ENCODE results near the gene LSAMP. TPM values are rescaled to one million over a fixed set of nuclear protein-coding genes. Genes with fewer than 3 reads are reported as not detected.
A peak's percentile ranks its signal among the peaks of the same experiment; 100 is the strongest.

LSAMP gene
- total and polyA plus RNA-seq, 9 of the 15 experiments (the other 6 are each of a cell fraction or from before 2014, with no cell fraction given), result 0.09 to 0.11 TPM; not detected in 7

GRCh38 chr3:116356056-116356455, 89.2 kb downstream of the LSAMP start:
- DNase-seq (ENCODE audit: extremely low read depth in 1 of 4, low spot score in 3 of 4), result no peak
- 0% methylated on average over 2 of the region's 2 CpGs for WGBS (ENCODE audit: insufficient coverage, low coverage, missing lambda C conversion rate)
- CTCF ChIA-PET (ENCODE audit: low intra/inter-chr PET ratio), result no interaction called here
- Histone ChIP-seq H3K9me3 (replicated peaks; ENCODE audit: control insufficient read depth, insufficient read depth, low read depth, low read length) (no peaks in the 10 kb centered on the region), H3K36me3 (ENCODE audit: control insufficient read depth, insufficient read depth, low read length) (no peaks in the 10 kb centered on the region), H3K4me2 (ENCODE audit: insufficient read depth, low read length) (no peak overlapping the region), H3K9ac (ENCODE audit: insufficient read depth in 1 of 2, low read depth in 2 of 2, low read length in 2 of 2) (no peak overlapping the region), H3K9me1 (ENCODE audit: control insufficient read depth, insufficient read depth, low read length) (no peaks in the 10 kb centered on the region), H3K27ac (ENCODE audit: extremely low read depth, low read depth, low read length) (no peak overlapping the region), H4K20me1 (replicated peaks; ENCODE audit: control insufficient read depth, insufficient read depth, low read length) (no peaks in the 10 kb centered on the region), H3K4me1 (replicated peaks in 1 of 2; ENCODE audit: control insufficient read depth in 2 of 2, insufficient read depth in 2 of 2, low read length in 2 of 2) (no peaks in the 10 kb centered on the region), H3K27me3 (ENCODE audit: control insufficient read depth in 2 of 2, insufficient read depth in 2 of 2, low read length in 2 of 2) (no peaks in the 10 kb centered on the region), H3K79me2 (ENCODE audit: control insufficient read depth, insufficient read depth, low read length) (no peaks in the 10 kb centered on the region), H2AFZ (ENCODE audit: low read depth, low read length) (no peak overlapping the region), H3K4me3 (no peak overlapping the region)
- BruUV-seq (replicated peaks), result no TSS peak
- TF ChIP-seq FOXM1 (IDR thresholded peaks at IDR 0.05; ENCODE audit: low read depth) (no peak), FOXM1 (CRISPR knock-in tag; IDR thresholded peaks at IDR 0.05; ENCODE audit: low read depth) (no peak), TFAP4 (CRISPR knock-in tag; IDR thresholded peaks at IDR 0.05; ENCODE audit: borderline replicate concordance) (no peak), SP1 (CRISPR knock-in tag; IDR thresholded peaks at IDR 0.05) (no peak), SUPT5H (IDR thresholded peaks at IDR 0.05) (no peak), CHD2 (IDR thresholded peaks at IDR 0.05; ENCODE audit: low read depth, low read length) (no peak), RBM25 (IDR thresholded peaks at IDR 0.05; ENCODE audit: low read depth, low read length, severe bottlenecking) (peak; percentile 46), EHMT2 (IDR thresholded peaks at IDR 0.05) (no peak), ZNF146 (CRISPR knock-in tag; IDR thresholded peaks at IDR 0.05; ENCODE audit: unreplicated experiment) (peak; percentile 55), TEAD2 (tag; IDR thresholded peaks at IDR 0.05) (no peak), KLF10 (CRISPR knock-in tag; IDR thresholded peaks at IDR 0.05) (no peak), NONO (IDR thresholded peaks at IDR 0.05; ENCODE audit: low read depth in 2 of 2, low read length in 1 of 2) (no peak)
- in situ Hi-C loops (cut with MboI) (no loop called here), intact Hi-C loops (cut with micrococcal nuclease) (no loop called here)
- POLR2A ChIA-PET, result no interaction called here
- FAIRE-seq, result no peak
- ATAC-seq, result no peak
